HL-60 (cell line): ENCODE measurements around the gene CTNNAL1.

Source experiments
- DNase-seq, 2 experiments: peaks; one replicate each; pipeline ENCODE4 v3.0.0-alpha.2; 2010 to 2020; ENCODE audit warnings: low read depth in 1 of 2, low spot score in 1 of 2
- H3K27ac ChIP-seq: fragments of 250-450 bp; sonication (Bioruptor Pico); replicated peaks from 2 replicates; pipeline ENCODE4 v1.5.1; 2020; ENCODE audit warnings: mild to moderate bottlenecking, moderate library complexity
- H3K27me3 ChIP-seq: fragments of 250-450 bp; sonication (Bioruptor Pico); 2 replicates; pipeline ENCODE4 v1.5.1; 2021; ENCODE audit warnings: mild to moderate bottlenecking, moderate library complexity; ENCODE audit not compliant: insufficient read depth, poor library complexity, severe bottlenecking
- H3K4me3 ChIP-seq: replicated peaks from 2 replicates; pipeline ENCODE4 v1.5.1; 2011; ENCODE audit warnings: mild to moderate bottlenecking, control low read depth, low read length; ENCODE audit not compliant: insufficient read depth
- GABPA ChIP-seq: IDR thresholded peaks from 2 replicates; pipeline ENCODE4 v1.6.1; 2012; ENCODE audit warnings: low read depth
- POLR2AphosphoS5 ChIP-seq: IDR thresholded peaks from 2 replicates; pipeline ENCODE4 v1.6.1; 2012; ENCODE audit warnings: low read depth
- SPI1 ChIP-seq: IDR thresholded peaks from 2 replicates; pipeline ENCODE4 v1.6.1; 2012; ENCODE audit warnings: low read depth, mild to moderate bottlenecking, borderline replicate concordance
- TF ChIP-seq, protein P1 (sequence below): IDR thresholded peaks from one replicate; pipeline ENCODE4 v1.5.1; 2011; ENCODE audit warnings: low read length, control low read depth, inconsistent platforms; ENCODE audit not compliant: insufficient read depth
- TF ChIP-seq, protein P2 (sequence below): IDR thresholded peaks from 2 replicates; pipeline ENCODE4 v1.6.1; 2012; ENCODE audit warnings: low read depth; ENCODE audit not compliant: insufficient replicate concordance

The CTNNAL1 gene

DNA sequence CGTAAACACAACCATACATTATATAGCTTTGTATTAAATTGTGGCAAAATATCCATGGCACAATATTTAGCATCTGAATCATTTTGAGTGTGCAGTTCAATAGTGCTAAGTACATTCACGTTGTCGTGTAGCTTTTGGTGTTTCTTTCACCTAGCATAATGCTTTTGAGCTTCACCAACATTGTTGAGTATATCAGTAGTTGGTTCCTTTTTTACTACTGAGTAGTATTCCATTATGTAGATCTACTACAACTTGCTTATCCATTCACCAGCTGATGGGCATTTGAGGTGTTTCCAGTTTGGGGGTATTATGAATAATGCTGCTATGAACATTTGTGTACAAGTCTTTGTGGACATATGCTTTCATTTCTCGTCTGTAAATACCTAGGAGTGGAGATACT, 27.3 kb upstream of the CTNNAL1 start:
- Histone ChIP-seq H3K27me3 (no peaks in the 10 kb centered on the region), H3K4me3 (no peak overlapping the region), H3K27ac (no peak overlapping the region)
- TF ChIP-seq, protein P1, sequence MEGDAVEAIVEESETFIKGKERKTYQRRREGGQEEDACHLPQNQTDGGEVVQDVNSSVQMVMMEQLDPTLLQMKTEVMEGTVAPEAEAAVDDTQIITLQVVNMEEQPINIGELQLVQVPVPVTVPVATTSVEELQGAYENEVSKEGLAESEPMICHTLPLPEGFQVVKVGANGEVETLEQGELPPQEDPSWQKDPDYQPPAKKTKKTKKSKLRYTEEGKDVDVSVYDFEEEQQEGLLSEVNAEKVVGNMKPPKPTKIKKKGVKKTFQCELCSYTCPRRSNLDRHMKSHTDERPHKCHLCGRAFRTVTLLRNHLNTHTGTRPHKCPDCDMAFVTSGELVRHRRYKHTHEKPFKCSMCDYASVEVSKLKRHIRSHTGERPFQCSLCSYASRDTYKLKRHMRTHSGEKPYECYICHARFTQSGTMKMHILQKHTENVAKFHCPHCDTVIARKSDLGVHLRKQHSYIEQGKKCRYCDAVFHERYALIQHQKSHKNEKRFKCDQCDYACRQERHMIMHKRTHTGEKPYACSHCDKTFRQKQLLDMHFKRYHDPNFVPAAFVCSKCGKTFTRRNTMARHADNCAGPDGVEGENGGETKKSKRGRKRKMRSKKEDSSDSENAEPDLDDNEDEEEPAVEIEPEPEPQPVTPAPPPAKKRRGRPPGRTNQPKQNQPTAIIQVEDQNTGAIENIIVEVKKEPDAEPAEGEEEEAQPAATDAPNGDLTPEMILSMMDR = no peak
- TF ChIP-seq, protein P2, sequence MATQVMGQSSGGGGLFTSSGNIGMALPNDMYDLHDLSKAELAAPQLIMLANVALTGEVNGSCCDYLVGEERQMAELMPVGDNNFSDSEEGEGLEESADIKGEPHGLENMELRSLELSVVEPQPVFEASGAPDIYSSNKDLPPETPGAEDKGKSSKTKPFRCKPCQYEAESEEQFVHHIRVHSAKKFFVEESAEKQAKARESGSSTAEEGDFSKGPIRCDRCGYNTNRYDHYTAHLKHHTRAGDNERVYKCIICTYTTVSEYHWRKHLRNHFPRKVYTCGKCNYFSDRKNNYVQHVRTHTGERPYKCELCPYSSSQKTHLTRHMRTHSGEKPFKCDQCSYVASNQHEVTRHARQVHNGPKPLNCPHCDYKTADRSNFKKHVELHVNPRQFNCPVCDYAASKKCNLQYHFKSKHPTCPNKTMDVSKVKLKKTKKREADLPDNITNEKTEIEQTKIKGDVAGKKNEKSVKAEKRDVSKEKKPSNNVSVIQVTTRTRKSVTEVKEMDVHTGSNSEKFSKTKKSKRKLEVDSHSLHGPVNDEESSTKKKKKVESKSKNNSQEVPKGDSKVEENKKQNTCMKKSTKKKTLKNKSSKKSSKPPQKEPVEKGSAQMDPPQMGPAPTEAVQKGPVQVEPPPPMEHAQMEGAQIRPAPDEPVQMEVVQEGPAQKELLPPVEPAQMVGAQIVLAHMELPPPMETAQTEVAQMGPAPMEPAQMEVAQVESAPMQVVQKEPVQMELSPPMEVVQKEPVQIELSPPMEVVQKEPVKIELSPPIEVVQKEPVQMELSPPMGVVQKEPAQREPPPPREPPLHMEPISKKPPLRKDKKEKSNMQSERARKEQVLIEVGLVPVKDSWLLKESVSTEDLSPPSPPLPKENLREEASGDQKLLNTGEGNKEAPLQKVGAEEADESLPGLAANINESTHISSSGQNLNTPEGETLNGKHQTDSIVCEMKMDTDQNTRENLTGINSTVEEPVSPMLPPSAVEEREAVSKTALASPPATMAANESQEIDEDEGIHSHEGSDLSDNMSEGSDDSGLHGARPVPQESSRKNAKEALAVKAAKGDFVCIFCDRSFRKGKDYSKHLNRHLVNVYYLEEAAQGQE = no peak
- TF ChIP-seq SPI1 (no peak), POLR2AphosphoS5 (no peak), GABPA (no peak)
- no peak for DNase-seq

DNA sequence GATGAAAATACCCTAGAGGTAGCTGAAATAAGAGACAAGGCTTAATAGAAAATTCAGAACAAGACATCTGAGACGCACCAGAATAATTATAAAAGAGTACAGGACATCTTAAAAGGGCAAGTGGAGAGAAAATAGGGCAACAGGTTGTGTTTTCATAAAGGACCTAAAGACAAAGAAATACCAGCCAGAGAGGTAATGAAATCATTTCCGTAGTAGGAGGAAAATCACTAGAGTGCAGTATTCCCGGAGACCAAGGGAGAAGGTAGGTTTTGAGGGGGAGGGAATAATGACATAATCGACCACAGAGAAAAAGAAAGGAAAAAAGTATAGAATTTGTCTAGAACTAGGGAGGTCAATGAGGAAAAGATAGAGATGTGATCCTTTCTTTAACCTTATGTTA, 26.2 kb upstream of the CTNNAL1 start:
- DNase-seq = no peak
- no peak overlapping the region for H3K27ac ChIP-seq
- no peaks in the 10 kb centered on the region for H3K27me3 ChIP-seq
- H3K4me3 ChIP-seq = no peak overlapping the region
- TF ChIP-seq POLR2AphosphoS5 (no peak), GABPA (no peak)

DNA sequence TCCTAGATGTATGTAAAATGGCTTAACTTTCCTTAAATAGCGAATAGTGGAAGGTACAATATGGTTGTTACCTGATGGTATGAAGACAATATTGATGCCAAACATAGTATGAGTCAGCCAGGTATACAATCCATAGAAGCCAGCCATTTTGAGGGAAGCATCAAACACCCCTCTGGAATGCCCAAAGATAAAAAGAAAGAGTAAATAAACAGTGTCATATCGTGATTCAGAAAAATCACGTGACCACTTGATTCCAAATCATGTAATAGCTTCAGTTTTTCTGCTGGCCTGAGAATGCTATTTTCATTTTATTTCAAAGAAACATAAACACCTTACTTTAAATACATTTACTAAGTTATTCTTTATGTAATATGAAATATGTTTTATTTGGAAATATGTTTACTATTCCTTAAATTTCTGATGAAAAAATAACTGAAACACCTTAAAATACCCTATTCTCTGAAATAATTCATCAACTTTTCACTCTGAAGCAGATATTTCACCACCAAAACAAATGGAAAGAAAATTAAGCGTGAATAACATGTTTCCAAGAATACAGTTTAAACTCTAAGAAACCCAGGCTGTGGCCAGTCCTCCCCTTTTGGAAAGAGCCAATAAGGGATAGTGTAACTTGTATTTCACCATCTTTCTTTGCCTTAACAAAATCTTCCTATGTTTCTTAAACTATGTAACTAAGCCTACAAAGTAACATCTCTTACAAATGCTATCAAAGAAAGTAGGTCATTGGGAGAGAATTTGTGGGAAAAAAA, 24.8 kb upstream of the CTNNAL1 start:
- Histone ChIP-seq H3K27ac (no peak overlapping the region), H3K27me3 (no peaks in the 10 kb centered on the region), H3K4me3 (no peak overlapping the region)
- TF ChIP-seq, protein P2 = no peak
- TF ChIP-seq GABPA = no peak
- TF ChIP-seq, protein P1 = no peak
- no peak for TF ChIP-seq POLR2AphosphoS5
- no peak for TF ChIP-seq SPI1
- no peak for DNase-seq

GRCh38 chr9:109036744-109037680, 23.7 kb upstream of the CTNNAL1 start:
- TF ChIP-seq POLR2AphosphoS5 (no peak), GABPA (no peak), SPI1 (no peak)
- TF ChIP-seq, protein P2 = no peak
- TF ChIP-seq, protein P1 = no peak
- no peak overlapping the region for H3K4me3 ChIP-seq
- H3K27me3 ChIP-seq = no peaks in the 10 kb centered on the region
- no peak for DNase-seq
- no peak overlapping the region for H3K27ac ChIP-seq
